Pericardium fibroblast (primary cell): ENCODE data around the gene FAM98B. TPM values are rescaled to one million over a fixed set of nuclear protein-coding genes. Genes with fewer than 3 reads are reported as not detected.

Source experiments
- total RNA-seq: library from RNA; depleted of rRNA; stranded (reverse); fragments of >200 nt; gene quantifications from 2 replicates; pipeline ENCODE4 v1.2.3, GENCODE V29; 2015

The FAM98B gene
- total RNA-seq, result 2.6 and 3.7 TPM in 2 replicates

GRCh38 chr15:38453971-38454695, at the start of gene FAM98B:
TSS of gene FAM98B (plus strand) at chr15:38454127. CDS start at chr15:38454162, 35 bp downstream.

Other genes with a start within 250 kb of the FAM98B start
- gene SPRED1, start 201.3 kb upstream of the FAM98B start, total RNA-seq, result 15.5 and 21.4 TPM in 2 replicates
- gene RASGRP1, start 110.7 kb downstream of the FAM98B start, total RNA-seq, result 0.51 and 1.2 TPM in 2 replicates